GM21786 (cell line): ENCODE results near the gene COL11A2.
"Not testable (repeated sequence)": the region's sequence is repeated elsewhere in the genome, so short reads cannot be mapped to it uniquely, and the experiment has no call there.

ENCODE experiments used
- ATAC-seq: cut with Tn5 transposase; IDR thresholded peaks from one replicate; pipeline ENCODE4 v1.9.1; 2021; ENCODE audit not compliant: unreplicated experiment

COL11A2 gene

DNA sequence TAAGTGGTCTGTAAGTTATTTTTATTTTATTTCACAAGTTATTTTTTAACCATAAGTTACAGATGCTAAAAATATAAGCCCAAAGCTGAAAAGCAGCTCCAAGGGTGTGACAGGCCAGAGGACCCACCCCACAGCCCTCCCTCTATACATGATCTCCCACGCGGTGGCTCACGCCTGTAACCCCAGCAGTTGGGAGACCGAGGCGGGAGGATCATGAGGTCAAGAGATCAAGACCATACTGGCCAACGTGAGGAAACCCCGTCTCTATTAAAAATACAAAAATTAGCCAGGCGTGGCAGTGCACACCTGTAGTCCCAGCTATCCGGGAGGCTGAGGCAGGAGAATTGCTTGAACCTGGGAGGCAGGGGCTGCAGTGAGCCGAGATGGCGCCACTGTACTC, 32.2 kb downstream of the COL11A2 start:
- no peak for ATAC-seq

DNA sequence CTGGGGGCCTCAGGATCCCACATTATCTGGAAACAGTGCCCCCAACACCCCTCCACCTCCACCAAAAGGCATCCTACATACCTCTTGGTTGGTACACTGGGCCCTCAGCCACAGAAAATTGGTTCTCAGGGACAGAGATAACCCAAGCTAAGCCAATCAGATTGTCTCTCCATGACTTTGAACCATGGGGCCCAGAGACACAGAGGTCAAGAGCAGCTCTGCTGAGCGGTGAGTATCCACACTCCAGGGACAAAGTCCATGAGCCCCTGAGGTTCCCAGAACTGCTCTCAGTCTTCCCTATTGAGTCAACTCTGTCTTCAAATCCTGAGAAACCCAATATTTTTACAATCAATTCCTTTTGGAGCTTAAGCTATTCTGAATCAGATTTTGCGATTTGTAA, 35.3 kb downstream of the COL11A2 start:
- no peak for ATAC-seq

DNA sequence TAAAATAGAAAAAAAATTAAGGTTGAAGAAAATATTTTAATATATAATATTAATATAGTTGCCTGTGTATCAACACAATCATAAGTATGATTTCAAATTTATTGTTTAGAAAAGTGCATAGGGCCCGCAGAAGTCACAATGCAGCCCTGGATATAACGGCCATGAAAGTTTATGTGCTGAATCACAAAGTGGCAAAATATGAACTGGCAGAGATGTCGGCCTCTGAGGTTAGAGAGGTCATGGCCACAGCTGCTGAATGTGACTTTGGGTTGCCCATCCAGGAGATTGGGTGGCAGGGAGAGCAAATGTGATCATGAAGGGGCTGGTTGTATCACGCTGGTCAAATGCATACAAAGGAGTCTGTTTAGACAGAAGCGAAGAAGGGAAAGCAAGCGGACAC, 35.7 kb downstream of the COL11A2 start:
- no peak for ATAC-seq

DNA sequence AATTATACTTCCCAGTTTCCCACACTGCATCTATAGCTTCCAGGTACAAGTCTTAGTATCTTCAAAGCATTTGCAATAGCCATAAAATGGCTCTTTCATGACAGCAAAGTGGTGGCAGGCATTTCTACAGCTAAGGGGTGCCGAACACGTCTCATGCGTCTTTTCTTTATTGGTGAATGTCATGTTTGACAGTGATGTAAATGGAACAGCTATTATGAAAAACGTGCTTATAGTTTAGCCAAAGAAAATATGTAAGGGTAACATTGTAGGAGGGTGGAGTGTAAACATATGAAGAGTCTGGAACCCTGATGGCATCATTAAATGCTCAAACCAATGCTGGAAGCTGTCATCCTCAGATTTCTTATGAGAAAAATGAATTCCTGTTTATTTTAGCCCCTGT, 37.9 kb downstream of the COL11A2 start:
- ATAC-seq: no peak

DNA sequence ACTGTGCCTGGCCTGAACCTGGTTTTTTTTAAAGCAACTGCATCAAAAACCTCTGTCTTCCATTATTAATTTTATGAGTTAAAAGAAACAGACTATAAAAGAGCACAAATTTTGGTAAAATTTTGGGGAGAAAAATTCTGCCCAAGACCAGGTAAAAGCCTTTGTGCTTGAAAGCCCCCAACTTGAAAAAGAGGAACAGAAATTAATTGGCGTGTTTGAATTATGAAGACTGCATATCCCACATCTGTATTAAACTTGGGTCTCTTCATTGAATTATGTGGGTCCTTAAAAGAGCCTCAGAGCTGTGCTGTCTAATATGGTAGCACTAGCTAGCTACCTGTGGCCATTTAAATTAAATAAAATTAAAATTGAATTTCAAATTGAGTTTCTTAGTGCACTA, 41.2 kb downstream of the COL11A2 start:
- no peak for ATAC-seq

DNA sequence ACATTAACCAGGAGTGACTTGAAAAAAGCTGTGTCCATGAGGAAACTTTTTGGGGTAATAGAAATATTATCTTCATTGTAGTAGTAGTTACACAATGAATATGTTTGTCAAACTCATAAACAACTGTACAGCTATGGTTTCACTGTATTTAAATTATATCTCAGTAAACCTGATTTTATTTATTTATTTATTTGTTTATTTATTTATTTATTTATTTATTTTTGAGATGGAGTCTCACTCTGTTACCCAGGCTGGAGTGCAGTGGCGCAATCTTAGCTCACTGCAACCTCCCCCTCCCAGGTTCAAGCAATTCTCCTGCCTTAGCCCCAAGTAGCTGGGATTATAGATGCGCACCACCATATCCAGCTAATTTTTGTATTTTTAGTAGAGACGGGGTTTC, 41.7 kb downstream of the COL11A2 start:
- not testable (repeated sequence) for ATAC-seq

DNA sequence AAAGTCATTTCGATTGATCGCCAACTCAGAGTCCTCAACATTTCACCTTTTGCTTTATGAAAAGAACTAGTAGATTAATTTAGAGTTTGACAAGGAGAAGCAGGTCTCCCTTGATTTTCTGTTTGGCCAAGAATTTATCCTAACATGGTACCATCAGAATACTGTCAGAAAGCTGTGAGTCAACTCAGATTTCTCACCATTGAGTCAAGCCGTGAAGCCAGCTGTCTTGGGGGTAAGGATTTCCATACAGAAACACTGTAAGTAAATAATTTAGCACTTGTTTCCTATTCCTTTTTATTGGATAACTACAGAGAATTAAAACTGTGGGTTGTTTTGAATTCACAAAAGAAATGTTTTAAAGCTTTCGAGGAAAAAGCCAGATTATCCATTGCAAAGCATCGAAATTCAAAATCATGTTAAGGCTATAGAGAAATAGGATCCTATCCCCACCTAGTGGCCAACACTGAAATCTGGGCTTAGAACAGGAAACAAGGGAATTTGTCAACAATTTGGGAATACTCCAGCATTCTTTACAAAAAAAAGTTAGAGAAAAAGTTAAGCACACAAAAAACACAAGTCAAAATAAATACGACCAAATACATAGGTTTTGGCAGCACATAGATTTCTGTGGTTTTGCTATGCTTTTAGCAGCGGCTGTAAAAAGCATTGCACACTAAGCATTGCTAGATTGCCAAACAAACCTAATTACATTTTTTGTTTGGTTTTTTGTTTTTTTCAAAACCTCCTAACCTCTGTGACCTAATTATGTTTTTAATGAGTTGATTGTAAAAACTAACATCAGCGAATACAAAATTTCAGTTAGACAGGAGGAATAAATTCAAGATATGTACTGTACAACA, 44.2 kb downstream of the COL11A2 start:
- no peak for ATAC-seq

DNA sequence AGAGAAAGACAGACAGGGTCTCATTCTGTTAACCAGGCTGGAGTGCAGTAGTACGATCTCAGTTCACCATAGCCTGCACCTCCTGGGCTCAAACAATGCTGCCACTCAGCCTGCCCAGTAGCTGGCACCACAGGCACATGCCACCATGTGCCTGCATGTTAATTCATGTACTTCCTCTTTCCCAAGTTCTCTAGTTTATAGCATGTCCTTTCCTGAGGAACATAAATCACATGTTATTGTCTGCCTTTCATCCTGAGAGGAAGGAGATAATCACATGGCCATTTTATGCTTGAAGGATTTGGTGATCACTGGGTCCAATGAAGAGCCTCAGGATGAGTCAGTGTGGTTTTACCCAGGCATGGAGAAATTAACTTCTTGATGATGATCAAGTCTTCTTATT, 47.9 kb downstream of the COL11A2 start:
- no peak for ATAC-seq

DNA sequence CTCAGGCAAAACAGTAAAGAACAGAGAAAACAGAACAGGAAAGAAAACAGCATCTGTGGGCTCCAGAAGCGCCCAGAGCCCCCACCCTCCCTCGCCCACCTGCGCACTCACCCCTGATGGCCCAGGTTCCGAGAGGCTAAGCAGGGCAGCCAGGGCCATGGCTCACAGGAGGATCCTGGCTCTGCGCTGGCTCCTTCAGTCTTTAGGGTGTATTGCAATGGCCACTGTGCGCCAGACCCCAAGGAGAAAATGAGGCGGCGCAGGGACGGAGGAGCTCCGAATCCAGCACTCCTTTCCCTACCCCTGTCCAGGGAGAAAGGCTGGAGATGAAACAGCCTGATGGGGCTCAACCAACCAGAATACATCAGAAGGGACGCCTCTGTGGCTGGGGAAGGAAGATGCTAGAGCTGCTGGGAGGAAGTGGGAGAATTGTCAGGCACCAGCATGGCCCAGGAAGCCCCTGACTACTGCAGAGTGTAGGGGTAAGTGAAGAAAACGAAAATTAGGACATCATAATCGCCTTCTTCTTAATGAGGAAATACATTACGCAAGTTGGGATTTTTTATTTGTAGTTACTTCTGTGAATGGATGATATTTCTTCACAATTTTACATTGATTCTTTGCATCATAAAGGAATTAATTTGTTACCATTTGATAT, 49.0 kb downstream of the COL11A2 start:
- no peak for ATAC-seq

DNA sequence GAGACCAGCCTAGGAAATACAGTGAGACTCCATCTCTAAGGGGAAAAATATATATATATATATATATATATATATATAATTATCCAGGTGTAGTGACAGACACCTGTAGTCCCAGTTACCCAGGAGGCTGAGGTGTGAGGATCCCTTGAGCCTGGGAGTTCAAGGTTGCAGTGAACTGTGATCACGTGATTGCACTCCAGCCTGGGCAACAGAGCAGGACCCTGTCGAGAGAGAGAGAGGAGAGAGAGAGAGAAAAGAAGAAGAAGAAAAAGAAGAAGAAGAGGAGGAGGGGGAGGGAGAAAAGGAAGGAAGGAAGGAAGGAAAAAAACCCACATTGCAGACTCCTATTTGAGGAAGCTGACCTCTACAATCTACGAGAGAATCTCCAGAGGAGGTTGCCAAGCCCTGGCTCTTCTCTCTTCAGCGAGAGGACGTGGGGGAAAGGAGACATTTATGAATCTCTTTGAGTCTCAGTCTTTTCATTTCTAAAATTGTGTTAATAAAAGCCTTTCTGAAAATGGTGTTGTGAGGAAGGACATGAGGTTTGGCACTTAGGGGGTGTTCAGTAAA, 49.7 kb downstream of the COL11A2 start:
- ATAC-seq: no peak

DNA sequence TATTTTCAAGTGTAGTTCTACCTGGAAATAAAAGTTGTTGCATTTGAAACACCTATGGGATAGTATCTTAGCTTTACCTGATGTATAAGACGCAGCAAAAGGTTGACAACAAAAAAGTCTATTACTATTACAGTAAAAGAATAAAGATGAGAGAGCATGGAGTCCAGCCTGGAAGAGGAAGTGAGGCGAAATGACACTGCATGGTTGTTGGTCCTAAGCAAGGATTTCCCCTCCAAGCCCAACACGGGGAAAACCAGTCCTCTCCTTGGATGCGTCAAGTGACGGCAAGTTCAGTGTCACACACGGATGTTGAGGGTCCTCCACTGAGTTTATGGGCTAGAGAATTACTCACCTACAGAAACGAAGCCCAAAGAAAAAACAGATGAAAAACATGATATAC, 51.7 kb downstream of the COL11A2 start:
- ATAC-seq: no peak

DNA sequence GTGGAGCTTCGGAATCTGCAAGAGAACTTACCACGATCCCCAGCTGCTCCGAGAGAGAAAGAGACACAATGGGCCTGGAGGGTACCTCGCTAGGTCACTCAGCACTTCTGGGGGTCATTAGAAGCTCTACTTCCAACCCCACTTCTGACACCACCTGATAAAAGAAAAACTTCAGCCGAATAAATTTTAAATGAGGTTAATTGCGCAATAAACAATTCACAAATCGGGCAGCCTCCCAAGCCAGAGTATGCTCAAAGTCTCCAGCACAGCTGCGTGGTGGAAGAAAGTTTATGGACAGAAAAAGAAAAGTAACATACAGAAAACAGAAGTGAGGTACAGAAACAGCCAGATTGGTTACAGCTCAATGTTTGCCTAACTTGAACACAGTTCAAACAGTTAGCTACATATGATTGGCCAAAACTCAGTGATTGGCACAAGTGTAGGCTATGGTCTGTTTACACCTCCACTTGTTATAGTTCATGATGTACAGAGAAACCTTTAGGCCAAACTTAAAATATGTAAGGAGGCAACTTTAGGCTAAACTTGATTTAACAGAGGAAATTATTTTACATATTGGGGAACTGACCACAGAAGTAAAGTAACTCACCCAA, 52.6 kb downstream of the COL11A2 start:
- no peak for ATAC-seq

DNA sequence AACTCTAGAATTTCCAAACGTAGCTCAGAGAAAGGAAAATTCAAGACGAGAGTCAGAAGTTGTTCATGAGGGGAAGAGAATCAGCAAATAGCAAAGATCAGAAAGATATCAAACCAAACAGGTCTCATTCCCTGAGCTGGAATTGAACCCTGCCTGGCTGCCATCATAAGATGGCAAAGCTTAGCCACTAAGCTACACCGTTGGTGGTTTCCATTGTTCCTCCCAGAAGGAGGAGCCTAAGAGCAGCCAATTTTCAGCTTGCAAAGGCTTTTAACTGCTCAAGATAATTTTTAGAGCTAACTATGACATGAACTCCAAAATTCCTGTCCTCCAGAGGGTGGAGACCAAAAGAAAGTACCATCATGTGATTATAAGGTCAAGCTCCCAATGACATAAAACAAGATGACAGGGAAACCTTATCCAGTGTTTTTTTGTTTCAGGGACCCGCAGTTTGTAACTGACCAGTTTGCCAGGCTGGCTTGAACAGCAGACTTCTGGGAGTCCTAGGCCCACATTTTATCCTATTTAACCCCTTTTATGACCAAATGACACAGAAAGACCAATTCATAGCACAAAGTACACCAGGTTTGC, 55.9 kb downstream of the COL11A2 start:
- ATAC-seq: no peak

DNA sequence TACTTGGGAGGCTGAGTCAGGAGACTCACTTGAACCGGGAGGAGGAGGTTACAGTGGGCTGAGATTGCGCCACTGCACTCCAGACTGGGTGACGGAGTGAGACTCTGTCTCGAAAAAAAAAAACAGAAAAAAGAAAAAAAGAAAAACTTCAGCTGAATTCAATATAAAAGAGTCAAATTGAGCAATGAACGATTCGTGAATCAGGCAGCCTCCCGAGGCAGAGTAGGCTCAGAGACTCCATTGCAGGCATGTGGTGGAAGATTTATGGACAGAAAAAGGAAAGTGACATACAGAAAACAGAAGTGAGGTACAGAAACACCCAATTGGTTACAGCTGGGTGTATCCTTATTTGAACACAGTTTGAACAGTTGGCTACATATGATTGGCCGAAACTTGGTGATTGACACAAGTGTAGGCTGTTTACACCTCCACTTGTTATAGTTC, 60.2 kb downstream of the COL11A2 start:
- no peak for ATAC-seq

DNA sequence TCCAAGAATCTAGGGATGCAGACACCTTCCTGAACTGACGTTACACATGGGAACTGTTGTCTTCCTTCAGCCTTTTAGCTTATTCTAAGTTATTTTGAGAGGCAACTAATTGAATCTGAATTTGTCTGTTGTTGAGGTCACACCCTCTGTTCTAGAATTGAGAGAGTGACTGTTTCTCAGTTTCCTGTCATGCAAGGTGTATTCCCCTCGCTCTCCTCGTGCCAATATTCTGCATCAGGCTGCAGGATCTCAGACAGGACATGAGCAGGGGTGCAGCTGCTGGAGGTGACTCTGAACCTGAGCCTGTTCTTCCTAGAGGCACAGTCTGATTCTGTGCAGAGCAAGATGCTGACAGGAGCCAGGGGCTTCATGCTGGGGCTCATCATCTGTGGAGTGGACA, 63.9 kb downstream of the COL11A2 start:
- no peak for ATAC-seq

DNA sequence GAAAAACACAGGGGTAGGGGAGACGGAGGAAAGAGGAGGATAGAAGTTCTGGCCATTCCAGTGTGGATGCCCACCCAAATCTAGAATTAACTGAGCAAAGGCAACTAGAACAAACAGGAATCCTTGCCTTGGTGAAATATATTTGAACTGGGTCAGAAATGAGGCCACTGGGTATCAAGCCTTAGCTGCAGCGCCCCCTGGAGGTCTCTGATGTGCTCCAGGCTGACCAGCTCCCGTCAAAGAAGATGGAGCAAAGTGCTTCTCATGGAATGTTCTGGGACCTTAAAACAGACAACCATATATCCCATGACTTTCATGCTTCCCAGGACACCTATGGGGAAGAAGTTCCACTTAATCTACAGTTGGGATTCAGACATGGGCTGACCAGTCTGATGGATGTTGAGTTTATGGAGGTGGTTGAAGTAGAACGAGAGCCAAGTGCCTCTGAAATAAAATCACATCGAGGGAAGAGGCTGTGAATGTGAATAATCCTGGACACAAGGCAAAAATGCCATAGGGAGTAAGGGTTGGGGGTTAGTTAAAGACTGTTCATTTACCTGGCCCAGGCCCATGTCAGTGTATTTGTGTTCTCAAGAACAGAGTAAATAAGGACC, 66.1 kb downstream of the COL11A2 start:
- no peak for ATAC-seq

DNA sequence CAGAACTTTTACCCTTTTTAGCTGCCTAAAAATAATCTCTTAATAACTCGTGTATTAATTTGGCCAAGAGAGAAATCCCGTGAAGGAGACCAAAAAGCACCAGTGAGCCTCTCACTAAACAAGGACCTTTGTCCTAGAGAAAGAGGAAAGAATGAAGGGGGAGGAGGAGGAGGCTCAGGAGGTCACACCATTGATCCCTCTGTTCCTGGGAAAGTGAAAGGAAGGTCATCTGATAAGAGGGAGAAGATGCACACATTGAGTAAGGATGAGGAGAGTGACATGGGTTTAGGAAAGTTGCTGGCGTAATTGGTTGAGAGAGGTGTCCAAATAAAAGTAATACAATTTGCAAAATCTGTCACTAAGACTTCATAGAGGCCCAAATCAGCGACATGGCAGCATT, 67.3 kb downstream of the COL11A2 start:
- ATAC-seq: no peak

DNA sequence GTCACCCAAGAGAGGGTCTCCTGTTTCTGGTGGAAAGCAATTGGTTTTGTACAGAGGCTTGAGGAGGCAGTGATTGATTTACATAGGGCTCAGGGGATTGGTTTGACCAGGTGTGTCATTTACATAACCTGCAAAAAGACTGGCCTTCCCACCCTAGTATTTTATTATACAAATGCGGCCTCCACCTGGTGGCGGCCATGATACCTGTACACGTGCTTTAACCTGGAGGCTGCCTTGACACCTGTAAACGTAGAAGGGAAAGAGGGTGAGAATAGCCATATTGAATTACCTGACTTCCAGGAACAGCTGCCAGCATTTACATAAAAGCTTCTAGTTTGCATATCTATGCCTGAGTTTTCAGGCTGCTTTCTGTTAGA, 67.8 kb downstream of the COL11A2 start:
- ATAC-seq: no peak

DNA sequence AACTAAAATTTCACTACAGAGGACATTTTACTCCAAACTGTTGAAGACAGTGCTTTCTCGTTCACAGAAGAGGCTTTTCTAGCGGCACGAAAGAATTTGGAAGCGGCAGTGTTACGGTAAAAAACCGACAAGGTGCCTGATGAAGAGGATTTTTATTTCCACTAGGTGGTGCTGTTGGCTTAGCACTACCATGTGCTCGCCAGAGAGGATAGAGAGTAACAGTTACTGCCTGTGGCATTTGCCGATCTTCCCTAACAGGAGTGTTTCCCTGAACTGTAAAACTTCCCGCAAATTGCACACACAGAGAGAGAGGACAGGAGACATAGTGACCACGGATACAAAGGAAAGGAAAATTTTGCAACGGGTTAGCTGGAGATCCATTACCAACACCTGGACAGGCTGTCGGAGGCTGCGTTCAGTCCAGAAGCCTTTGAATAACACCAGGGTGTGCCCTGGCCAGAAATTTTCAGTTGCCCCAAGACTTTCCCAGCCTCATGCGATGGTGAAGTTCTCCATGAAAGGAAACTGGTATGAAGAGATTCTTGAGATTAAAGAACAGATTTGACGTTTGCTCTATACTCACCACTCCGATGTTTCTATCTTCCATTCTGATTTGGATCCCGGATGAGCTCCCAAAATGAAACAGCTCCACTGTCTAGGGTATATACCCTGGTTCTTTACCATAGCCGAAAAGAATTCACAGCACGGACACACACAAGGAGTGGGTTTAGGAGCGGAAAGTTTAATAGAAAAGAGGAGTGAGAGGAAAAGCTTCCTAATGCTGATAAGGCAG, 68.3 kb downstream of the COL11A2 start:
- no peak for ATAC-seq

DNA sequence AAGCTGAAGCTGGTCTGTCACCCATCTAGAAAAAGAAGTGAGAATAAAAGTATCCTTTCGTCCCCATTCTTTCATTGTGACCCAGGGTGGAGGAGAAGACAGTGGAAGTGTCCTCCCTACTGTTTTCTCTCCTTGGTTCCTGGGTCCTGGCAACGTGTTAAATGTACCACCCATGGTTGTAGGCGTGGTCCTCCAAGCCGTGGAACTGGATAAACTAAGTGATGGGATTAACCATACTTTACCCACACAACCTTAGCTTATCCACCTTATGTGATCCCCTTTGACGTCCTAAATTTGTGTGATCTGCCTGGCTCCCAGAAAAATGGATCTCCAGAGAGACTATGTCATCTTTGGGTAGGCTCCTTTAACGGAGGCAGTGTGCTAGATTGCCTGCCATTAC, 69.1 kb downstream of the COL11A2 start:
- no peak for ATAC-seq
